GM18867 (cell line): ENCODE measurements around the gene ULK2.
"Not testable (repeated sequence)": the region's sequence is repeated elsewhere in the genome, so short reads cannot be mapped to it uniquely, and the experiment has no call there.

Experiments
- ATAC-seq: cut with Tn5 transposase; IDR thresholded peaks from one replicate; pipeline ENCODE4 v1.9.1; 2021; ENCODE audit warnings: mild to moderate bottlenecking, moderate library complexity; ENCODE audit not compliant: unreplicated experiment

The ULK2 gene

GRCh38 chr17:19868079-19868395, 301 bp upstream of the ULK2 start:
- ATAC-seq: no peak

- ATAC-seq: peak; percentile 37
These were observed 732 bp downstream of the ULK2 start for GRCh38 chr17:19867079-19867328.

GRCh38 chr17:19865021-19865420, 2.7 kb downstream of the ULK2 start:
- no peak for ATAC-seq

GRCh38 chr17:19860647-19861177, 7.0 kb downstream of the ULK2 start:
- not testable (repeated sequence) for ATAC-seq

GRCh38 chr17:19857640-19858039, 10.1 kb downstream of the ULK2 start:
- no peak for ATAC-seq

- ATAC-seq: no peak
These were observed 33.8 kb downstream of the ULK2 start for GRCh38 chr17:19833914-19834313.

GRCh38 chr17:19830061-19830460, 37.7 kb downstream of the ULK2 start:
- ATAC-seq: no peak

- ATAC-seq: no peak
These were observed 55.3 kb downstream of the ULK2 start for GRCh38 chr17:19812407-19812806.

- no peak for ATAC-seq
These were observed 62.7 kb downstream of the ULK2 start for GRCh38 chr17:19805006-19805405.

- no peak for ATAC-seq
These were observed 67.2 kb downstream of the ULK2 start for GRCh38 chr17:19800571-19800970.

- no peak for ATAC-seq
These were observed 67.9 kb downstream of the ULK2 start for GRCh38 chr17:19799796-19800195.

GRCh38 chr17:19796457-19796856, 71.3 kb downstream of the ULK2 start:
- ATAC-seq: no peak

- ATAC-seq: no peak
These were observed 75.7 kb downstream of the ULK2 start for GRCh38 chr17:19791918-19792550.

- ATAC-seq: no peak
These were observed 79.9 kb downstream of the ULK2 start for GRCh38 chr17:19787733-19788357.

- no peak for ATAC-seq
These were observed 81.9 kb downstream of the ULK2 start for GRCh38 chr17:19785854-19786253.

GRCh38 chr17:19781488-19782458, 86.0 kb downstream of the ULK2 start:
- ATAC-seq: no peak

GRCh38 chr17:19780846-19781245, 86.9 kb downstream of the ULK2 start:
- no peak for ATAC-seq

GRCh38 chr17:19773534-19773933, 94.2 kb downstream of the ULK2 start:
- ATAC-seq: no peak

- ATAC-seq: no peak
These were observed 95.6 kb downstream of the ULK2 start for GRCh38 chr17:19771971-19772630.

GRCh38 chr17:19770985-19771735, 96.6 kb downstream of the ULK2 start:
- ATAC-seq: no peak
